Measurements from ENCODE around the gene NKX6-1.

- no peak for TF ChIP-seq CTCF (IDR thresholded peaks at IDR 0.05 in 8 of 11, conservative IDR thresholded peaks at IDR 0.05 in 3 of 11)
- TF ChIP-seq POLR2AphosphoS5 (IDR thresholded peaks at IDR 0.05) = no peak
- no peak for TF ChIP-seq POLR2A (IDR thresholded peaks at IDR 0.05)
Observed at GRCh38 chr4:84490663-84491062, 8.4 kb downstream of the NKX6-1 start.

All from spleen (tissue), 7 donors.